Esophagus (tissue), 2 donors: Measurements from ENCODE around the gene USH2A. TPM values are rescaled to one million over a fixed set of nuclear protein-coding genes. Genes with fewer than 3 reads are reported as not detected.

Source experiments
- H3K27ac ChIP-seq, 2 donors: one replicate each; pipeline ENCODE4 v1.5.1; 2013; ENCODE audit warnings: low read depth in 2 of 2, mild to moderate bottlenecking in 2 of 2, inconsistent platforms in 1 of 2, low read length in 1 of 2, moderate library complexity in 1 of 2
- H3K27me3 ChIP-seq, 2 donors: one replicate each; pipeline ENCODE4 v1.6.1; 2013; ENCODE audit warnings: low read length in 2 of 2, control low read depth in 1 of 2, mild to moderate bottlenecking in 1 of 2; ENCODE audit not compliant: insufficient read depth in 2 of 2, control insufficient read depth in 1 of 2
- H3K36me3 ChIP-seq, 2 donors: one replicate each; pipeline ENCODE4 v1.6.1; 2013; ENCODE audit warnings: low read length in 1 of 2; ENCODE audit not compliant: control insufficient read depth in 2 of 2, insufficient read depth in 2 of 2
- H3K4me1 ChIP-seq, 2 donors: one replicate each; pipeline ENCODE4 v1.6.1; 2013; ENCODE audit warnings: low read length in 1 of 2; ENCODE audit not compliant: control insufficient read depth in 2 of 2, insufficient read depth in 2 of 2
- H3K4me3 ChIP-seq, 2 donors: one replicate each; pipeline ENCODE4 v1.5.1; 2013; ENCODE audit warnings: low read length in 2 of 2, mild to moderate bottlenecking in 2 of 2, low read depth in 1 of 2, moderate library complexity in 1 of 2
- H3K9me3 ChIP-seq, 2 donors: one replicate each; pipeline ENCODE4 v1.6.1; 2013; ENCODE audit warnings: mild to moderate bottlenecking in 2 of 2, low read depth in 1 of 2, low read length in 1 of 2, moderate library complexity in 1 of 2; ENCODE audit not compliant: control insufficient read depth in 2 of 2, insufficient read depth in 1 of 2
- WGBS, 2 donors: extraction: QIAGEN DNeasy Blood & Tissue Kit; methylation state at CpG; one replicate each; pipeline ENCODE4 v1.1.7; 2013; 5-methylcytosine and 5-hydroxymethylcytosine counted together
- polyA plus RNA-seq, 2 donors: library from polyadenylated mRNA; stranded (reverse); fragments of 200-250 nt; gene quantifications; one replicate each; pipeline ENCODE4 v1.2.3, GENCODE V29; 2013
- donor health status: healthy with polysubstance abuse.
- donor health status: Bipolar disorder and iron deficiency.

The USH2A gene
- polyA plus RNA-seq, 2 donors, result under 0.01 TPM; not detected in 1

DNA sequence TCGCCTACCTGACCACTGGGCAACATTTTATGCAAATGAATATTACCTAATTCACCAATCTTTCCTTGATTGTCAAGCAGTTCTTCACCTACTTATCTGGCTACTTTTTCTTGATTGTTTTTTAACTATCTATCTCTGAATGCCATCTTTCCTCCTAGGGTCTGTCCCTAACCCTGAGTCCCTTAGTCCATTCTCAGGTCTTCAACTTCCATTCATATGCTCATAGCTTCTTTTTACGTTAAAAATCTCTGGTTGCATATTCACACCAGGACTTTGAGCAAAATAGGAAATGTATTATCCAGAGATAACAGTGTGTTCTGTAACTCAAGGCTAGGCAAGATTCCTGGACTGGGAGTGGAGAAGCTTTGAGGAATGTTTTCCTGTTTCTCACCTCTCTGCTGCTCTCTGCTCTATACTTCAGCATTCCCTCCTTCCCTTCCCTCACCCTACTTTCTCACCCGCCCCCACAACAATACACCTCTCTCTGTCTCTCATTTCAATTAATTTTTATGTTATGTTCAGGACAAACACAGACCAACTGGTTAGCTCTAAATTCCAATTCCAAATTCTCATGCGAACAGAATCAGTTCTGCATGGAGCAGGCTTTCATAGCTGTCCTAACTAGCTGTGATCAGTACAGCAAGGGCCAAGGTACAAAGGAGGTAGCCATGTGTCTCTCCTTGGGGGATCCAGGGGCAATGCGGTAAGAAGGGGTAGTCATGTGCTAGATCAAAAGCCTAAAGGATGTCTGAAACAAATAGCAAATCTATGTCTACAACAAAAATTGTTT is 278.4 kb downstream of the USH2A start:
- Histone ChIP-seq H3K9me3 (no peaks in the 10 kb centered on the region), H3K27ac (no peak overlapping the region), H3K36me3 (no peaks in the 10 kb centered on the region), H3K27me3 (no peaks in the 10 kb centered on the region), H3K4me1 (no peaks in the 10 kb centered on the region), H3K4me3 (no peak overlapping the region)
- WGBS, 2 donors, result 79% methylated on average over 5 of the region's 5 CpGs

DNA sequence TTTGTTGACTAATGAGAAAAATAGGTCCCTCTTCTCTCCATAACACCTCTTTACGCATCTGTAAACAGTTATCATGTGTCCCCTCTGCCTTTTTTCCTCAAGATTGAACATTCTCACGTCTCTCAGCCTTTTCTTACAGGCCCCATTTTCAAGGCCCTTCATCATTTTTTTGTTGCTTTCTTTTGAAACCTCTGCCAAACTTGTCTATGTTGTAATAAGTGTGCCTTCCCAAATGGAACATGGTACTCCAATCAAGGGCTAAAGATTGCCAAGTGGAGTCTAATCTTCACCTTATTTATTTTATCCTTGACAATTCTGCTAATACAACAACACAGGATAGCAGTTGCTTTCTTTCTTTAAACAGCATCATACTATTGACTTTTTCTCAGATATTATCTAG is 280.3 kb downstream of the USH2A start:
- Histone ChIP-seq H3K4me1 (no peaks in the 10 kb centered on the region), H3K9me3 (no peaks in the 10 kb centered on the region), H3K27ac (no peak overlapping the region), H3K4me3 (no peak overlapping the region), H3K27me3 (no peaks in the 10 kb centered on the region), H3K36me3 (no peaks in the 10 kb centered on the region)
- WGBS, 2 donors, result 62 to 71% methylated on average over 2 of the region's 2 CpGs

DNA sequence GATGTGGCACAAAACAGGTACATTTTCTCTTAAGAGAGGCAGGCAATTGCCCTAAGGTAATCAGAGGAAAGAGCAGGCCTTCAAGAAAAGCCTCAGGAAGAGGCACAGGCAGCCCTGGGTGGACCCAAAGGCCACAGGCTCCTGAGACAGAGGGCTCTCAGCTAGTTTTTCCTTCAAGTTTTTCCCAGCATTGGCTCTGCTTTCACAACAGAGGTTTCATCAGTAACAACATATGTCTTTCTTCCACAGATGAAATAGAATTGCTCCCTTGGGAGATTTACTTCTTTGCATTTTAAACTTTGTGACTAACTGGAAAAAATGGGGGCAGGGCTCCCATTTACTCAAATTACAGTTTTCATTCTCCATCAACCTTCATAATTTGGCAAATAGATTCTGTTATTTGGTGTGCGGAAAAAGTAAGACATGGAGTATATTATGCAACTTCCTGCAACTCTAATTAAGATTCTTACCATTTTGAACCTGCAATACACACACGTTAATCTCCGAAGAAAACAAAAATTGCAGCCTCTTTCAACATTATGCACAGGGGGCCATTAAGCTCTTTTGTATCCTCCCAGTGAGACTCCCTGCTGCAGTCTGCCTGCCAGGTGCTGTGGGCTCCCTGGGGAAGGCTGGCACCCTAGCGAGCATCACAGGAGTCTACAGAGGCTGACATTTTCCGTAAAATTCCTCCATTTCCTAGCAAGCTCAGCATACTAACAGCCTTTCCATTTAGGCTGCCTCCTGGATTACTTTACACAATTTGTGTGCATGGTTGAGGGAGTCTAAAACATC is 282.3 kb downstream of the USH2A start:
- Histone ChIP-seq H3K9me3 (no peaks in the 10 kb centered on the region), H3K4me3 (no peak overlapping the region), H3K4me1 (no peaks in the 10 kb centered on the region), H3K27me3 (no peaks in the 10 kb centered on the region), H3K27ac (no peak overlapping the region), H3K36me3 (no peaks in the 10 kb centered on the region)
- 54 to 59% methylated on average over 5 of the region's 5 CpGs for WGBS, 2 donors

DNA sequence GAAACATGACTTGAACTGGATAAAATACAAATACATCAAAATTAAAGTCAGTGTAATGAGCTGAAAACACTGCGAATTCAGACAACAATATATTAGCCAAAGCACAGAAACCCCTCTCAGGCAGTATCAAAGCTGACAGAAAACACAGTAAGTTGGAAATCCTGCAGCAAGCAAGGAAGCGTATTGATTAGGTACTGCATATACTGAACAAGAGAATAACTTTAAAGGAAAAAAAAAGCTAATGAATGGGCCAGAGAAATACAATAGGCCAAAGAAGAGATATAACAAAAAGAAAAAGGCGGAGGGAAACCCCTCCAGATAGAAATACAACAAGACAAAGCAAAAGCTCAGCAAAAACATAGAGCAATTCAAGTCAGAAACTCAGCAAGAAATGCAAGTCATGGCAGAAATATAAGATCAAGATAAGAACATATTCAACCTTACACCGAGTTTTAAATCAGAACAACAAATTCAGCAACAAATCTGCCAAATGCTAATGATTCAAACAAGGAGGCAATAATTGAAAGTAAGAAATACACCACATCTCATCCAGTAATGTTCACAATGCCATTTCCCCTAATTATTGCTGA is 299.0 kb downstream of the USH2A start:
- WGBS, 2 donors, result 80 to 83% methylated on average over 4 of the region's 4 CpGs
- H3K36me3 ChIP-seq, result no peaks in the 10 kb centered on the region
- no peak overlapping the region for H3K4me3 ChIP-seq
- no peaks in the 10 kb centered on the region for H3K9me3 ChIP-seq
- no peaks in the 10 kb centered on the region for H3K27me3 ChIP-seq
- no peak overlapping the region for H3K27ac ChIP-seq
- H3K4me1 ChIP-seq, result no peaks in the 10 kb centered on the region

DNA sequence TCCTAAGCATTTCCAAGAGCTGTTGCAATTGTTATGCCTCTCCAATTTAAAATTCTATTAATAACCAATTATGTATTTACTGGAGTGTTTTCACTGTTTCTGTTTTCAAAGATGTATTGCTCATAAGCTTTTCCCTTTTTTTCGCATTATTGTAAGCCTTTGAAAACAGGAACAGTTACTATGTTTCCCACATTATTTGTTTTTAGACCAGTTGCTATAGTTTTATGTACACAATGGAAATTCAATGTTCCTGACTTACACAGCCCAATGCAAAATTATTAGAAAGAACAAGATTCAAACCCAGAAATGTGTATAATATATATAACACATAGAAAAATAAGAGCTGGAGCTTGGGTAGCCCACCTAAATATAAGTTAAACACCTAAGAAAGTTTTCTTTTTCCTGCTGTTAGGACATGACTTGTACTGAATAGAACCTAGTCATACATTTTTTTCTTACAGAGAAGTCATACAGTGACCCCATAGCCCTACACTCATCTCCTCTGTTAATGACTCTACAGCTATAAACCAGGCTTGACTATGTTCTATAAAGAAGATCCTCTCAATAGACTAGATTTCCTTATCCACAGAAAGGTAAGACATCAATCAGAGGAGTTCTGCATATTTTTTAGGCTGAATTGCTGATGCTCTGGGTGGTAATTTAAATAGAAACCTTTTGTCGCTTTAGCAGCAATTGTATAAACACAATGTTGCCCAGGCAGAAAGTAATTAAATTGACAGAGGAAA is 299.6 kb downstream of the USH2A start:
- no peak overlapping the region for H3K27ac ChIP-seq
- WGBS, 2 donors, result 1 to 73% methylated on average over 2 of the region's 2 CpGs
- no peak overlapping the region for H3K4me3 ChIP-seq
- H3K36me3 ChIP-seq, result no peaks in the 10 kb centered on the region
- no peaks in the 10 kb centered on the region for H3K4me1 ChIP-seq
- no peaks in the 10 kb centered on the region for H3K9me3 ChIP-seq
- H3K27me3 ChIP-seq, result no peaks in the 10 kb centered on the region

DNA sequence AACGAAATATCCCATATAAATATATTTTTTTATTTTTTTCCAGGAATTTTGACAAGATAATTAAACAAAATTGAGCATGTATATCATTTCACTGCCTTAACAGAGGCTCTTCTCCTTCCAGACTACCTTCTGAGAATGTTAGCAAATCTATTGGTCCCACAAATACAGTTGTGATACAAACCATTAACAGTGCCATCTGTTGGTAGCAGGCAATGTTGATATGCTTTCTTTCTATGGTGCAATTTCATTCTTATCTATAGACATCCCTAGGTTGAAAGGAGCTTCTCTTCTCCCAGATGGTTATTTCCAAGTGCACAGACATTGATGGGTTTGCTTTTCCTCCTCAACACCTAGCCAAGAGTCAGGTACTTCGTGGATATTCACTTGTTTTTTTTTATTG is 303.6 kb downstream of the USH2A start:
- Histone ChIP-seq H3K27ac (no peak overlapping the region), H3K4me3 (no peak overlapping the region), H3K4me1 (no peaks in the 10 kb centered on the region), H3K27me3 (no peaks in the 10 kb centered on the region), H3K9me3 (no peaks in the 10 kb centered on the region), H3K36me3 (no peaks in the 10 kb centered on the region)
- 47 to 49% methylated on average over 2 of the region's 2 CpGs for WGBS, 2 donors

DNA sequence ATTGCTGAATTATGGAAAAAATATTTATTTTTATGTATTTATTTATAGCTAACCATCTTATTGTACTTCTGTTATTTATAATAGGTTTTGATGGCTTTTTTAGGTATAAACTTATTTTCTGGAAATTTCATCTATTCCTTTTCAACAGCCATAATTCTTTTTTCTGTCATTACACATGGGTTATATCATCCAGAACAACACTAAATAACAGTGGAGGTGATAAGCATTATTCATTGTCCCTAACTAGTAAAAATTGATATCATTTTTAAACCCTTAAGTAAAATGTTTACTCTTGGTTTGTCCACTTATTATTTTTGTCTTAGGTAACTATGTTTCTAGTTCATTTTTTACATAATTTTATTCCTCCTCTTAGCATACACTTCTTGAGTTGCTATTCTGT is 309.1 kb downstream of the USH2A start:
- no peaks in the 10 kb centered on the region for H3K9me3 ChIP-seq
- H3K4me3 ChIP-seq, result no peak overlapping the region
- H3K27ac ChIP-seq, result no peak overlapping the region
- H3K4me1 ChIP-seq, result no peaks in the 10 kb centered on the region
- no peaks in the 10 kb centered on the region for H3K27me3 ChIP-seq
- no peaks in the 10 kb centered on the region for H3K36me3 ChIP-seq

DNA sequence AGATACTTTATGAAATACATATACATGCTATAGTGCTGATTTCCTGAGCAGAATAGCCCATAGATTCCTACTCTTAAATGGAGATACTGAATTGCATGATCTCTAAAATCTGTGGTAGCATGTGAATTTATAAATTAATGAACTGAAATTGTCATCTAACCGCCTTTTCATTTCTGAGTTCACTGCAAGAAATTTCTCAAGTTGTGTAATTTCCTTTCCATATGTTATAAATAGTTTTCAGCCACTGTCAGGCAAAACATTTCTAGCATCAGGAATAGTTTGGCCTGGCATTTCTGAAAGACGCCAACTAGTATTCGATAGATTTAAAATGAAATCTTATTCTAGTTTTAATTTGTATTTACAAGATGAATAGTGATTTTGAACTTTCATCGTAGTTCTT is 310.1 kb downstream of the USH2A start:
- Histone ChIP-seq H3K9me3 (no peaks in the 10 kb centered on the region), H3K36me3 (no peaks in the 10 kb centered on the region), H3K27ac (no peak overlapping the region), H3K4me3 (no peak overlapping the region), H3K27me3 (no peaks in the 10 kb centered on the region), H3K4me1 (no peaks in the 10 kb centered on the region)
- WGBS, 2 donors, result 87 to 91% methylated on average over 4 of the region's 4 CpGs

DNA sequence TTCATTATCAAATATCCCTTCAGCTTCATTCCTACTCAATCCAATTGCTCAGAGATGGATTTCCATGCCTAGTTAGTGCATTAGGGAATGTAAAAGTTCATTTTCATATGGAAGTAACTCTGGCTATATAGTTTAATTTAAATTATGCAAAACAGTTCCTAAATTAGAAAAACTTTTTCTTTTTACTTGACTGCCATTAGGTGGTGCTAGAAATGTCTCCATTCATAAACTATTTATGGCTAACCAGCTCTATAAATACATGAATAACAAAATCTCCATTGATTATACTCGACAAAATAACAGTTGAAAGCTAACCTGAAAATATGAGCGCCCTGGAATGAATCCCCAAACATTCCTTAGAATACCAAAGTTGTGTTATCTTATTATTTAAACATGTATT is 311.4 kb downstream of the USH2A start:
- Histone ChIP-seq H3K4me3 (no peak overlapping the region), H3K4me1 (no peaks in the 10 kb centered on the region), H3K27me3 (no peaks in the 10 kb centered on the region), H3K9me3 (no peaks in the 10 kb centered on the region), H3K36me3 (no peaks in the 10 kb centered on the region), H3K27ac (no peak overlapping the region)
- WGBS, 2 donors, result 59 to 65% methylated on average over 2 of the region's 2 CpGs
